Thyroid gland (tissue), 4 donors: Measurements from ENCODE around the gene HIVEP1.

ENCODE experiments used
- CTCF ChIP-seq, 6 experiments: fragments of 200-600 bp in 3 of 6; fragments of 450-650 bp in 3 of 6; sonication (generic) in 3 of 6; IDR thresholded peaks; one replicate each; pipeline ENCODE4 v1.5.1; 2016 to 2019; ENCODE audit warnings: antibody characterized with exemption in 6 of 6, mild to moderate bottlenecking in 2 of 6, inconsistent platforms in 1 of 6, moderate library complexity in 1 of 6
- POLR2A ChIP-seq, 2 donors: fragments of 450-650 bp; IDR thresholded peaks; one replicate each; pipeline ENCODE4 v1.6.1; 2017; ENCODE audit warnings: antibody characterized with exemption in 2 of 2, mild to moderate bottlenecking in 2 of 2, moderate library complexity in 1 of 2

GRCh38 chr6:12012558-12013306 is 620 bp downstream of the HIVEP1 start:
- peak in 1 of 6 experiments; percentile 5 for TF ChIP-seq CTCF (IDR thresholded peaks at IDR 0.05)
- TF ChIP-seq POLR2A (IDR thresholded peaks at IDR 0.05), result peak in 1 of 2 donors; percentile 74
